ENCODE measurements around the gene CFAP210.
"Not testable (repeated sequence)": the region's sequence is repeated elsewhere in the genome, so short reads cannot be mapped to it uniquely, and the experiment has no call there.

Gene CFAP210

GRCh38 chr2:169599568-169599967 is 94.6 kb downstream of the CFAP210 start:
- no peak for DNase-seq

- no peak for DNase-seq
Measured at GRCh38 chr2:169598982-169599381, 95.2 kb downstream of the CFAP210 start.

- not testable (repeated sequence) for DNase-seq
Measured at GRCh38 chr2:169596546-169596945, 97.7 kb downstream of the CFAP210 start.

Data from right forelimb (tissue), 1 donor.